ENCODE measurements around the gene ZEB1.

The ZEB1 gene

GRCh38 chr10:31456468-31456867, 137.5 kb downstream of the ZEB1 start:
- Histone ChIP-seq H3K4me1 (ENCODE audit: control insufficient read depth, low read length) (no peaks in the 10 kb centered on the region), H4K20me1 (ENCODE audit: control insufficient read depth, insufficient read depth, low read depth, low read length) (no peaks in the 10 kb centered on the region), H3K27me3 (ENCODE audit: control insufficient read depth, low read length) (no peaks in the 10 kb centered on the region), H3K27ac (ENCODE audit: low read depth, low read length) (no peak overlapping the region), H3K9me3 (ENCODE audit: control insufficient read depth, insufficient read depth, low read length) (peaks cover 5% of the 10 kb centered on the region; the same call in 1 of the 2 replicates), H3F3A (ENCODE audit: control insufficient read depth, insufficient read depth) (no peaks in the 10 kb centered on the region), H3K9me2 (replicated peaks; ENCODE audit: control insufficient read depth, low read length) (no peaks in the 10 kb centered on the region), H3K36me3 (ENCODE audit: control insufficient read depth, low read length) (peaks cover 13% of the 10 kb centered on the region), H3K4me2 (ENCODE audit: low read length) (no peak overlapping the region), H3K4me3 (ENCODE audit: low read length) (no peak overlapping the region), H3K79me2 (ENCODE audit: control insufficient read depth, low read length) (peaks cover 53% of the 10 kb centered on the region)
- no peak for TF ChIP-seq CTCF (IDR thresholded peaks at IDR 0.05; ENCODE audit: low read depth, low read length, poor library complexity, severe bottlenecking)

GRCh38 chr10:31457858-31458257, 138.8 kb downstream of the ZEB1 start:
- no peaks in the 10 kb centered on the region for H3K9me2 ChIP-seq (replicated peaks; ENCODE audit: control insufficient read depth, low read length)
- TF ChIP-seq CTCF (IDR thresholded peaks at IDR 0.05; ENCODE audit: low read depth, low read length, poor library complexity, severe bottlenecking) (no peak), EZH2phosphoT487 (IDR thresholded peaks at IDR 0.05; ENCODE audit: borderline replicate concordance, low read length) (no peak)
- H3K79me2 ChIP-seq (ENCODE audit: control insufficient read depth, low read length) = peaks cover 42% of the 10 kb centered on the region
- H3K36me3 ChIP-seq (ENCODE audit: control insufficient read depth, low read length) = peaks cover 25% of the 10 kb centered on the region
- H3F3A ChIP-seq (ENCODE audit: control insufficient read depth, insufficient read depth) = no peaks in the 10 kb centered on the region
- no peak overlapping the region for H3K4me3 ChIP-seq (ENCODE audit: low read length)
- no peak overlapping the region for H3K27ac ChIP-seq (ENCODE audit: low read depth, low read length)
- H3K27me3 ChIP-seq (ENCODE audit: control insufficient read depth, low read length) = no peaks in the 10 kb centered on the region
- peaks cover 3% of the 10 kb centered on the region; the same call in 1 of the 2 replicates for H3K9me3 ChIP-seq (ENCODE audit: control insufficient read depth, insufficient read depth, low read length)
- no peaks in the 10 kb centered on the region for H3K4me1 ChIP-seq (ENCODE audit: control insufficient read depth, low read length)
- no peaks in the 10 kb centered on the region for H4K20me1 ChIP-seq (ENCODE audit: control insufficient read depth, insufficient read depth, low read depth, low read length)
- H3K4me2 ChIP-seq (ENCODE audit: low read length) = no peak overlapping the region

DNA sequence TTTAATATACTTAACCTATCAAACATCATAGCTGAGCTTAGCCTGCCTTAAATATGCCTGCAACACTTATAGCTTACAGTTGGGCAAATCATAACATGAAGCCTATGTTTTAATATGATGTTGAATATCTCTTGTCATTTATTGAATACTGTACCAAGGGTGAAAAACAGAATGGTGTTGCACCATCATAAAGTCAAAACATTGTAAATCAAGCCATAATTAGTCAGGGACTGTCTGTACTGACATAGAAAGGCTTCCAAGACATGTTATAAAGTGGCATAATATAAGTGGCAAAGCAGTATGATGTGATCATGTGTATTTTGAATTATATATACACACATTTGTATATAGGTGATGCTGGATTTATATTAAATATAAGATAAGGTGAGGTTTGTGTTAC, 140.0 kb downstream of the ZEB1 start:
- H3K9me3 ChIP-seq (ENCODE audit: control insufficient read depth, insufficient read depth, low read length) = peaks cover 9% of the 10 kb centered on the region; the same call in 1 of the 2 replicates
- no peak overlapping the region for H3K4me3 ChIP-seq (ENCODE audit: low read length)
- TF ChIP-seq CTCF (IDR thresholded peaks at IDR 0.05; ENCODE audit: low read depth, low read length, poor library complexity, severe bottlenecking) (no peak), EZH2phosphoT487 (IDR thresholded peaks at IDR 0.05; ENCODE audit: borderline replicate concordance, low read length) (no peak)
- no peaks in the 10 kb centered on the region for H3F3A ChIP-seq (ENCODE audit: control insufficient read depth, insufficient read depth)
- no peaks in the 10 kb centered on the region for H3K4me1 ChIP-seq (ENCODE audit: control insufficient read depth, low read length)
- H3K27me3 ChIP-seq (ENCODE audit: control insufficient read depth, low read length) = no peaks in the 10 kb centered on the region
- H3K4me2 ChIP-seq (ENCODE audit: low read length) = no peak overlapping the region
- no peak overlapping the region for H3K27ac ChIP-seq (ENCODE audit: low read depth, low read length)
- H3K36me3 ChIP-seq (ENCODE audit: control insufficient read depth, low read length) = peaks cover 32% of the 10 kb centered on the region
- H3K79me2 ChIP-seq (ENCODE audit: control insufficient read depth, low read length) = peaks cover 36% of the 10 kb centered on the region
- no peaks in the 10 kb centered on the region for H4K20me1 ChIP-seq (ENCODE audit: control insufficient read depth, insufficient read depth, low read depth, low read length)
- H3K9me2 ChIP-seq (replicated peaks; ENCODE audit: control insufficient read depth, low read length) = no peaks in the 10 kb centered on the region

All from DOHH2 (cell line).